Muscle of leg (tissue), 16 donors: ENCODE measurements around the gene NME9. TPM values are rescaled to one million over a fixed set of nuclear protein-coding genes. Genes with fewer than 3 reads are reported as not detected.
"Not testable (repeated sequence)": the region's sequence is repeated elsewhere in the genome, so short reads cannot be mapped to it uniquely, and the experiment has no call there.

Experiments used
- DNase-seq: peaks from one replicate; pipeline ENCODE4 v3.0.0; 2013
- H3K27ac ChIP-seq: one replicate; pipeline ENCODE4 v1.5.1; 2013; ENCODE audit warnings: mild to moderate bottlenecking, low read length, control low read depth
- H3K27me3 ChIP-seq: one replicate; pipeline ENCODE4 v1.6.1; 2013; ENCODE audit warnings: low read length; ENCODE audit not compliant: control insufficient read depth, insufficient read depth
- H3K36me3 ChIP-seq: one replicate; pipeline ENCODE4 v1.6.1; 2013; ENCODE audit warnings: low read length; ENCODE audit not compliant: control insufficient read depth, insufficient read depth
- H3K4me1 ChIP-seq: one replicate; pipeline ENCODE4 v1.6.1; 2013; ENCODE audit warnings: low read length; ENCODE audit not compliant: control insufficient read depth, insufficient read depth
- H3K4me3 ChIP-seq: one replicate; pipeline ENCODE4 v1.5.1; 2013; ENCODE audit warnings: low read length, control low read depth
- H3K9me3 ChIP-seq: replicated peaks from 2 replicates; pipeline ENCODE4 v1.6.1; 2013; ENCODE audit warnings: low read depth, low read length; ENCODE audit not compliant: control insufficient read depth
- WGBS: methylation state at CpG from one replicate; pipeline ENCODE4 v1.1.5; 2013; ENCODE audit warnings: missing lambda C conversion rate; ENCODE audit not compliant: insufficient coverage; 5-methylcytosine and 5-hydroxymethylcytosine counted together
- long read RNA-seq, 11 donors: transcript quantifications; one replicate each; lab custom pipeline, GENCODE V29; 2026
- polyA plus RNA-seq, 8 donors: library from polyadenylated mRNA; unstranded; fragments of 120-200 nt; gene quantifications; one replicate each; pipeline versions ENCODE4 v1.2.1 to v1.2.3, GENCODE V29; 2013; ENCODE audit warnings: inconsistent platforms in 1 of 8, low replicate concordance in 1 of 8; ENCODE audit not compliant: insufficient read length in 8 of 8, insufficient read depth in 1 of 8
- total RNA-seq: library from RNA; stranded (reverse); fragments of 120-200 nt; gene quantifications from one replicate; pipeline ENCODE4 v1.2.4, GENCODE V29; 2013

The NME9 gene
- total RNA-seq (0.22 TPM), polyA plus RNA-seq (1 to 10 TPM in 2 of 8 donors, under 1 TPM in 6; 0.28 to 1.7 (median 0.78) TPM)
- long read RNA-seq, donor 1 = 0 reads
- long read RNA-seq, donor 2 = 0 reads
- long read RNA-seq, donor 3 = 0 reads
- long read RNA-seq, donor 4 = 0 reads
- long read RNA-seq, donor 5, partial matches to known transcripts = 21 of 21 reads
- long read RNA-seq, donor 5, other reads (novel, unspliced or antisense) = 0 of 21 reads
- long read RNA-seq, donor 6 = 0 reads
- long read RNA-seq, donor 7 = 0 reads
- long read RNA-seq, donor 8 = 0 reads
- long read RNA-seq, donor 9 = 0 reads
- long read RNA-seq, donor 10 = 0 reads
- long read RNA-seq, donor 11 = 0 reads

GRCh38 chr3:138329127-138329983, at the start of gene NME9:
Gene NME9, minus strand, starts transcription at chr3:138329851. Its CDS starts 516 bp downstream, at chr3:138329335.
- H3K27ac ChIP-seq = no peak within 1 kb of the TSS
- under 1% methylated on average over 49 of the region's 62 CpGs for WGBS
- no peaks in the 10 kb centered on the region for H3K9me3 ChIP-seq
- peak within 1 kb of the TSS; percentile 61 for H3K4me3 ChIP-seq
- no peaks in the 10 kb centered on the region for H3K36me3 ChIP-seq
- DNase-seq = peak; percentile 78
- peaks cover 14% of the 10 kb centered on the region for H3K27me3 ChIP-seq
- H3K4me1 ChIP-seq = peaks cover 8% of the 10 kb centered on the region

- no peak overlapping the region for H3K4me3 ChIP-seq
- no peaks in the 10 kb centered on the region for H3K9me3 ChIP-seq
- H3K27ac ChIP-seq = no peak overlapping the region
- no peaks in the 10 kb centered on the region for H3K27me3 ChIP-seq
- no CpG with 5 or more reads among the region's 1 CpG for WGBS
- no peak for DNase-seq
- peaks cover 14% of the 10 kb centered on the region for H3K36me3 ChIP-seq
- H3K4me1 ChIP-seq = peaks cover 17% of the 10 kb centered on the region
These were observed 49.3 kb upstream of the NME9 start for GRCh38 chr3:138378990-138379389.

GRCh38 chr3:138378331-138378730, 48.7 kb upstream of the NME9 start:
- no peak for DNase-seq
- peaks cover 17% of the 10 kb centered on the region for H3K4me1 ChIP-seq
- no peaks in the 10 kb centered on the region for H3K27me3 ChIP-seq
- no peak overlapping the region for H3K4me3 ChIP-seq
- no peaks in the 10 kb centered on the region for H3K9me3 ChIP-seq
- H3K36me3 ChIP-seq = peaks cover 13% of the 10 kb centered on the region
- no peak overlapping the region for H3K27ac ChIP-seq
- WGBS = 80% methylated on average over 4 of the region's 5 CpGs

- H3K36me3 ChIP-seq = peaks cover 15% of the 10 kb centered on the region
- WGBS = 71% methylated on average over 5 of the region's 5 CpGs
- H3K27me3 ChIP-seq = no peaks in the 10 kb centered on the region
- DNase-seq = no peak
- H3K9me3 ChIP-seq = no peaks in the 10 kb centered on the region
- H3K4me3 ChIP-seq = no peak overlapping the region
- H3K27ac ChIP-seq = no peak overlapping the region
- peaks cover 17% of the 10 kb centered on the region for H3K4me1 ChIP-seq
These were observed 48.2 kb upstream of the NME9 start for GRCh38 chr3:138377804-138378203.

- H3K27ac ChIP-seq, H3K9me3 ChIP-seq, H3K4me3 ChIP-seq, H3K27me3 ChIP-seq, DNase-seq: not testable (repeated sequence)
- peaks cover 12% of the 10 kb centered on the region for H3K4me1 ChIP-seq
- H3K36me3 ChIP-seq = peaks cover 15% of the 10 kb centered on the region
- WGBS = 94% methylated on average over 6 of the region's 11 CpGs
These were observed 47.6 kb upstream of the NME9 start for GRCh38 chr3:138377212-138377611.

- Histone ChIP-seq H3K9me3 (no peaks in the 10 kb centered on the region), H3K36me3 (peaks cover 17% of the 10 kb centered on the region), H3K4me1 (peaks cover 9% of the 10 kb centered on the region), H3K27me3 (no peaks in the 10 kb centered on the region), H3K4me3 (no peak overlapping the region), H3K27ac (no peak overlapping the region)
- no peak for DNase-seq
- no CpG with 5 or more reads among the region's 2 CpGs for WGBS
These were observed 47.0 kb upstream of the NME9 start for GRCh38 chr3:138376663-138377062.

- no CpG with 5 or more reads among the region's 4 CpGs for WGBS
- no peak for DNase-seq
- Histone ChIP-seq H3K27me3 (no peaks in the 10 kb centered on the region), H3K4me1 (peaks cover 7% of the 10 kb centered on the region), H3K36me3 (peaks cover 17% of the 10 kb centered on the region), H3K9me3 (no peaks in the 10 kb centered on the region), H3K4me3 (no peak overlapping the region), H3K27ac (no peak overlapping the region)
These were observed 45.8 kb upstream of the NME9 start for GRCh38 chr3:138375447-138375846.

- Histone ChIP-seq H3K9me3 (no peaks in the 10 kb centered on the region), H3K4me3 (no peak overlapping the region), H3K4me1 (peaks cover 10% of the 10 kb centered on the region), H3K27me3 (no peaks in the 10 kb centered on the region), H3K36me3 (peaks cover 17% of the 10 kb centered on the region), H3K27ac (no peak overlapping the region)
- no peak for DNase-seq
- no CpG with 5 or more reads among the region's 2 CpGs for WGBS
These were observed 45.0 kb upstream of the NME9 start for GRCh38 chr3:138374573-138375134.

- WGBS = no CpG with 5 or more reads among the region's 5 CpGs
These were observed 44.1 kb upstream of the NME9 start for GRCh38 chr3:138373736-138374094.

More at GRCh38 chr3:138373736-138374094, 44.1 kb upstream of the NME9 start:
- H3K4me3 ChIP-seq = no peak overlapping the region
- no peaks in the 10 kb centered on the region for H3K9me3 ChIP-seq
- no peak overlapping the region for H3K27ac ChIP-seq
- peaks cover 17% of the 10 kb centered on the region for H3K36me3 ChIP-seq
- DNase-seq = no peak
- peaks cover 15% of the 10 kb centered on the region for H3K4me1 ChIP-seq
- no peaks in the 10 kb centered on the region for H3K27me3 ChIP-seq
